ENCODE measurements around the gene AP1G1.
A peak's percentile ranks its signal among the peaks of the same experiment; 100 is the strongest.

The AP1G1 gene

DNA sequence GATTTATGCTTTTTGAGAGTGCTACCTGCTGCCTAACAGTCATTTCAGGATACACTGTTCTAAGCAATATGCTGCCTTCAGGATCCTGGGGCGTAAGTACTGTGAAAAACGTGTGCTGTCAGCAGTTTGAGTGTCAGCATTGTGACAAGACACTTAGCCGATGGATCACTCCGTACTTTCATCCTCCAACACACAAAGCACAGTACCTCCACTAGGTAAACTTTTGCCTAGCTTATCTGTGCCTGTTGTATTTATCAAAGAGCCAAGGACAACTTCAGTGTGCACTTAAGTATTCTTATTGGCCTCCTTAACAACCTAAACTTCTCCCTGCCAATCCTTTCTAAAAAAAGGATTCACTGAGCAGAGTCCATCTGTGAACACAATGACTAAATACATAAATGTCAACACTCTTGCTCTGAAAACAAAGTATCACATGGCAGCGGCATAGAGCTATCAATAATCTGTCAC is 50.3 kb downstream of the AP1G1 start:
- DNase-seq (ENCODE audit: low read depth in 2 of 2, low spot score in 1 of 2): no peak

DNA sequence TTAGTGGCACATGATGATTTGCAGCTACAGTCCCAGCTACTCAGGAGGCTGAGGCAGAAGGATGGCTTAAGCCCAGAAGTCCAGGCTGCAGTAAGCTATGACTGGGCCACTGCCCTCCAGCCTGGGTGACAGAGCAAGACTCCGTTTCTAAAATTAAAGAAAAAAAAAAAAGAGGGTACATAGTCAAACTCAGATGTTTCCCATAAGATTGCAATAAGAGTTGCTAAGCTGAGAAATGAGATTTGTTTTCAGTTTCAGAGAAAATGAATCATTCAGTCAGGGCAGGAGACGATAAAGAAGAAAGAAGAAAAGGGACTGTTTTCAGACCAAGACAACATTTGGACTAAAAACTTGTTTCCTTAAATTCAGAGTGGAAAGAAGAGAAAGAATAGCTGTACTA is 54.0 kb downstream of the AP1G1 start:
- DNase-seq (ENCODE audit: low read depth in 2 of 2, low spot score in 1 of 2): no peak

DNA sequence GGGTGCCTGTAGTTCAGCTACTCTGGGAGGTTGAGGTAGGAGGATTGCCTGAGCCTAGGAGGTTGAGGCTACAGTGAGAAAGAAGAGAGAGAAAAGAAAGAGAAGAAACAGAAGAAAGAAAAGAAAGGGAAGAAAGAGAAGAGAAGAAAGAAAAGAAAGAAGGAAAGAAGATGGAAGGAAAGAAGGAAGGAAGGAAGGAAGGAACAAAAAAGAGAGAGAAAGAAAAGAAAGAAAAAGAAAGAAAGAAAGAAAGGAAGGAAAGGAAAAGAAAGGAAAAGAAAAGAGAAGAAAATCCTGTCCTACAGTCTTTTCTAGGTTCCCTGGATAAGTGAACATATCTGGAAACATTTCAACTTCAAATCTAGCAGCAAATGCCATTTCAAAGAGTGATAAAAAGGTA is 54.5 kb downstream of the AP1G1 start:
- DNase-seq (ENCODE audit: low read depth in 2 of 2, low spot score in 1 of 2): no peak

DNA sequence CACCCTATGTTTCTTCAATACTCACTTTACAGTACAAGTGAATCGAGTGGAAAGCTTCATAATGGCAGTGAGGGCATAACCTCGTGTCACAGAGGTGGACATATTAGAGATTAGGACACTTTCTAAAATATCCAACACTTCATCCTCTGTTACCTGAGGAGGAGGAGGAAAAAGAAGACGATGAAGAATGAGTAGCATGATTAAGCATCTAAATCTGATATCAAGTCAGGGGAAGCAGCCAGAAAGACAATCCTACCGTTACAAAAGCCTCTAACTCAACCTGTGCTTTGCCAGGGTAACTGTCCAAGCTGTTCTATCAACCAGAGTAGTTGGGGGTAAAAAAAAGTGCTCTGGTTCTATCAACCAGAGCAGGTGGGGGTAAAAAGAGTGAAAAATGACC is 60.4 kb downstream of the AP1G1 start:
- DNase-seq (ENCODE audit: low read depth in 2 of 2, low spot score in 1 of 2): no peak

DNA sequence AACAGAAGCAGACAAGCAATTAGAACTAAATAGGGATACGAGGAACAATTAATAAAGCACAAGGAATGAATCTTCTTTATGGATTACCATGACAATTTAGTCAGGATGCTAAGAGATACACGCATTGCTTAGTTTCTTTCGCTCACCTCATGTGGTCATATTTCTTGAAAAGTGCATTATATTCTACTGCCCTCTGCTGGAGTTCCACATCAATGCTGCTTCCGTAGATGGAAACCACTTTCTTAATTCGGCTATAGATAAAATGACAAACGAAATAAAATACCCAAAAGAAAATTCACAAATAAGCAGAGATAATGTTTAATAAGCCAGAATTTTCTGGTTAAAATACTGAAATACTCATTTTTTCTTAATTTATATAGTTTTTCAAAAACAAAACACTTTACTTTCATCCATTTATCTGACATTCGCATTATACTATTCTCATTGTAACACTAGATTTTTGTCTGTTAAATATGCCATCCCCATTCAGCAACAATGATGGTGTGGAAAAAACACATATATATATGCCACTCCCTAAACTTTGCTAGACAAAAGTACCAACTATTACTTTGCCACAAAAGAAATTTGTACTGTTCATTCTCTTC is 62.1 kb downstream of the AP1G1 start:
- DNase-seq (ENCODE audit: low read depth in 2 of 2, low spot score in 1 of 2): no peak

DNA sequence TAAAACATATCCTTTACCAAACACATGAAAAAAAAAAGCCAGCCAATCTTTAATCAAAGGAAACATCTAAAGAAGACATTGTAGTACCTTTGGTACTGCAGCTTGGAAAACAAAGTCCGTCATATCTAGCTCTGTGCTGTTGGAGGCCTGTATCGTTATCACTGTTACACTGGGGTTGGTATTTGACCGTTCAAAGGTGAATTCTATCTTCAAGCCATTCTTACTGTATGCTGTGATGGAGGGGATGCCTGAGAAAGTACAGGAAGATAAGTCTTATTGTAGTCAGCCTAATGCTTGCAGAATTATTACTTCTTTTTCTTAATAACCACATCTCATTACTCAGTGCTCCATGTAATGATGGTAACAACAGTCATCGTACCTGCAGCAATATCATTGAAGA is 69.8 kb downstream of the AP1G1 start:
- DNase-seq (ENCODE audit: low read depth in 2 of 2, low spot score in 1 of 2): no peak

DNA sequence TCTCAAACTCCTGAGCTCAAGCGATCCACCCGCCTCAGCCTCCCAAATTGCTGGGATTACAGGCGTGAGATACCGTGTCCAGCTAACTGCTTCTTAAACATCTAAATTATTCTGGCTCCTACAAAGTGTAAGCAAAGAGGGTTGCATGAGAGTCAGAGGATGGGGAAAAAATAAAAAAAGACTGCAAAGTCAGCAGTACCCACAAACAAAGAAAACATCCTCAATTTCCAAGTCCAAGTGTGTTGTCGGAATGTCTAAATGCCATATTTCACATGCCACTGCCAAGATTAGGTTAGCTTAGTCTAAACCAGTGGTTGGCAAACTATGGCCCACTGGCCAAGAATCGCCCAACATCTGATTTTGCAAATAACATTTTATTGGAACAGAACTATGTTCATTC is 71.1 kb downstream of the AP1G1 start:
- DNase-seq (ENCODE audit: low read depth in 2 of 2, low spot score in 1 of 2): no peak

DNA sequence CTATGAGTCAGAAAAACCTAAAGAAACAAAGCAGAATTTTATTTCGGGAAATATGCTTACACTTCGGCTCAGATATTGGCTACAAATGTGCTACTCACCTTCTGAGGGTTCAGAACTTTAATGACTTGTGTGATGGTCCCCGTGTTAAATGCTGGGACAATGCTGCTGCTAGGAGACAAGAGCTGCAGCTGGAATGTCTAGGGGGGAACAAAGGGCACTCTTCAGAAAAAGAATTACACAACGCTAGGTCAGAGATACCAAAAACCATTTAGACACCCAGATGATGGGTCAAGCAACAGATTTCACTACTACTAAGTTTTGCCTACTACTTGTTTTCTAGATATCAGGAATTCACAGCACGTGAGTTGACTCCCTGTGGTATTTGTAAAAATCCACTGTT is 74.1 kb downstream of the AP1G1 start:
- no peak for DNase-seq (ENCODE audit: low read depth in 2 of 2, low spot score in 1 of 2)

DNA sequence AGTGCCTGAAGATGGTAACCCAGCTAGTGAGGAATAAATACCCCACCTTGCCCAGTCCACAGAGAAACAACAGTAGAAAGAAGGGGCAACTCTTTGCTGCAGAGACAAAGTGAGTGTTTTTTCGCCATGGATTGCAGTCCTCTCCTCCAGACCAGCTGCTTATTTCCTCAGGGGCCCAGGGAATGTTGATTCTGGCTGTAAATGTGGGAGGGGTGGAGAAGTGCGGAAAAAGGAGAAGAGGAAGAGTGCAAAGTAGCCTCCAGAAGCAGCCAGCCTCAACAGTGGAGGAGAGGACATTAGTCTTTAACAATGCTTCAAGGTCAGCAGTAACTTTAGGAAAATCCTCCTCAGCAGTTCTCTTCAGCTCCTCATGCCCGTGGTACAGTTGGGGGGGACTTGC is 76.0 kb downstream of the AP1G1 start:
- no peak for DNase-seq (ENCODE audit: low read depth in 2 of 2, low spot score in 1 of 2)

DNA sequence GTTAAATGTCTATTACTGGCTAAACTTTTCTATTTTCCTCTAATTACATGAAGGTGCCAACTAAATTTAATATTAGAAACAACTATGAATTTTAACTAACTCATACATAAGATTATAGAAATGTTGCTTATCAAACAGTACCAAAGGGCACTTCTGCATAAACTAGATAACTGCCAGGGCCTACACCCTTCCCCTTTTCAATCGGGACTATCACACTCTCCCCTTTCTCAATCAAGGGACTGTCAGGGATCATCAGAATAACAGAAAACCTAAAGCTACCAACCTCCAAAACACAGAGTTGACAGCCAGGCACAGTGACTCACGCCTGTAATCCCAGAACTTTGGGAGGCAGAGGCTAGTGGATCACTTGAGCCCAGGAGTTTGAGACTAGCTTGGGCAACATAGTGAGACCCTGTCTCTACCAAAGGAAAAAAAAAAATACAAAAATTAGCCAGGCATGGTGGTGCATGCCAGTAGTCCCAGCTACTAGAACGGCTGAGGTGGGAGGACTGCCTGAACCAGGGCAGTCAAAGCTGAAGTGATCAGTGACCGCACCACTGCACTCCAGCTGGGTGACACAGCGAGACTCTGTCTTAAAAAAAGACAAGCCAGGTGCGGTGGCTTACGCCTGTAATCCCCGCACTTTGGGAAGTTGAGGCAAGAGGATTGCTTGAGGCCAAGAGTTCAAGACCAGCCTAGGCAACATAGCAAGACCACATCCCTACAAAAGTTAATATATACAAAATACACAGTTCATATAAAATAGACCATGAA is 80.9 kb downstream of the AP1G1 start:
- no peak for DNase-seq (ENCODE audit: low read depth in 2 of 2, low spot score in 1 of 2)

DNA sequence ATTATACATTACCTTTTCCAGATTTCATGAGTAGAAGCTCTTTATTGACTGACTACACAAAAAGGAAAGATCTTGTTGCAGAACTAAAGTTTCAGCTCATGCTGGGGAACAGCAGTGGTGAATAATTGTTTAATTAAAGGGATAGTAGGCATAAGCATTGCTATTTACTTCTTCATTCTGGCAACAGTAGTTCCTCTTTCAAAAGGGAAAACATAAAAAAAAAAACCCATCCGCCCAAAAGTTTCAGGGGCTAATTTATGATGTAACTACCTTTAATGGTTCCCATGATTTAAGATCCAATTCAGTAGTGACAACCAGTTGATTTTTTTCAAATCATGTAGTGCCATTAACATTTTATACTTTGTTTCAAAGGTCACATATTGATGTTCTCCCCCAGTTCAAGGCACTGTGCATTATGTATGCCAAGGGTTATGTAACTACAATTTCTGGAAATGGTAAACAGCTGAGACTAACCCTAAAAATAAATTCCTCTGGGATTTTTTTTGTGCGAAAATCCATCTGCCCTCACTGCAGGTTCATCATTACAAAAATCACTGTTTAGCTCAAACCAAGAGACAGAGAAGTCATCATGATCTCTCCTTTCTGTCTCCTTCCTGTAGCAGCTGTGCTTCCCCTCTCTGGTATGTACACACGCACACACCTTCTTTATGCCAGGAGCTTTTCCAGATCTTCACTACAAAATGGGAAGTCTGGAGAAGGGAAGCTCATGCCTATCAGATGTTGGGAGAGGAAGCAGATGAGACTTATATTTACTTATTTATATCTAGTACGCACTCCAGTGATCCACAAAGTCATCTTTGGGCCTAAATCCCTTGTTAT is 81.9 kb downstream of the AP1G1 start:
- no peak for DNase-seq (ENCODE audit: low read depth in 2 of 2, low spot score in 1 of 2)

DNA sequence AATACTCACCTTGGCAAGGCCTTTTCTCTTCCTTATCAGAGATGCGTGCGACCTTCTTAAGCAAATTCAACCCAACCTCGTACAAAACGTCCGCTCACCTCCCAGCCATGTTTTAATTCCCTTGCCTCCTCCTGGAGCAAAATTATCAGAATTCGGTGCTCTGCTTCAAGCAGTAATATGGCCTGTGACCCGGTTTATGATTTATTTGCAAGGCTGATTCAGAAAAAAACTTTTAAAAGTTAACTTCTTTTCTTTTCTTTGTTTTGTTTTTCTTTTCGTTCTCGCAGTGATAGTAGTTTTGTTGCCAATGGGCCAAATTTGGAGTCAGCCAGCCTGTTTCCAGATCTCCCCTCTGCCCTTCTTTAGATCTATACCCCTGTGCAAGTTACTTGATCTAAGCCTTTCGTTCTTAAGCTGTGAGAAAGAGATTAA is 84.3 kb downstream of the AP1G1 start, which contains the start of gene PHLPP2:
Gene PHLPP2, minus strand, starts transcription at position 382 of the 432 bp plus-strand sequence. CDS start 9,906 bp downstream, outside the sequence.
- no peak for DNase-seq (ENCODE audit: low read depth in 2 of 2, low spot score in 1 of 2)

DNA sequence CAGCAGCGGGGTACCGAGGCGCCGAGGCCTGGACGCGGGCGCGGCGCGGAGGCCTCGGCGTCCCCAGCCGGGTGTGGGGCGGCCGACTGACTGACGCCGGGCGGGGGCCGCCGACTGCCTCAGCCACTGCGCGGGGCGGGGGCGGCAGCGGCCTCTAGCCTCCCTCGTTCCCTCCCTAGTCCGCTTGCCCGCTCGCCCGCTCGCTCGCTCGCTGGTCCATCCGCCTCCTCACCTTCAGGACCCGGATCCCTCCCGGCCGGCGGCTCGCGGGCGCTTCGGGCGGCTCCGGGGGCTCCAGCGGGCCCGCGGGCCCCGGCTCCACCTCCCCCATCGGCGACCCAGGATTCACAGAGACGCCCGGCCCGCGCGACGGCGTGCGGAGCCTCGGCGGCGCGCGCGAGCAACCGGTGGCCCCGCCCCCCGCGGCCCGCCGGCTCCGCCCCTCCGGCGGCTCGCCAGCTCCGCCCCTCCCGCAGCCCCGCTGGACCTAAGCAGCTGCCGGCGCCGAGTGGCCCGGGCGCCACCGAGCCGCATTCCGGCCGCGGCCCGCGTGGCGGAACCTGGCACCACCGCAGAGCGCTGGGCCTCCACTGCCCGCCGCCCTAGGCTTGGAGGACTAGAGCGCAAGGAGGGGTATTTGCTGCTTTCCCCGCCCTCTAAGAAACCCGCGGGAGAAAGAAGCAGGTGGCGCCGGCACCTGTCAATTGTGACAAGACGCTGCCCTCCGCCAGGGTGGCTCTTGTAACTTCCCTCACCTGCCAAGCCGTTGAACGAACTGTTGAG is 84.9 kb downstream of the AP1G1 start:
- peak; percentile 41 to 61 for DNase-seq (ENCODE audit: low read depth in 2 of 2, low spot score in 1 of 2)

DNA sequence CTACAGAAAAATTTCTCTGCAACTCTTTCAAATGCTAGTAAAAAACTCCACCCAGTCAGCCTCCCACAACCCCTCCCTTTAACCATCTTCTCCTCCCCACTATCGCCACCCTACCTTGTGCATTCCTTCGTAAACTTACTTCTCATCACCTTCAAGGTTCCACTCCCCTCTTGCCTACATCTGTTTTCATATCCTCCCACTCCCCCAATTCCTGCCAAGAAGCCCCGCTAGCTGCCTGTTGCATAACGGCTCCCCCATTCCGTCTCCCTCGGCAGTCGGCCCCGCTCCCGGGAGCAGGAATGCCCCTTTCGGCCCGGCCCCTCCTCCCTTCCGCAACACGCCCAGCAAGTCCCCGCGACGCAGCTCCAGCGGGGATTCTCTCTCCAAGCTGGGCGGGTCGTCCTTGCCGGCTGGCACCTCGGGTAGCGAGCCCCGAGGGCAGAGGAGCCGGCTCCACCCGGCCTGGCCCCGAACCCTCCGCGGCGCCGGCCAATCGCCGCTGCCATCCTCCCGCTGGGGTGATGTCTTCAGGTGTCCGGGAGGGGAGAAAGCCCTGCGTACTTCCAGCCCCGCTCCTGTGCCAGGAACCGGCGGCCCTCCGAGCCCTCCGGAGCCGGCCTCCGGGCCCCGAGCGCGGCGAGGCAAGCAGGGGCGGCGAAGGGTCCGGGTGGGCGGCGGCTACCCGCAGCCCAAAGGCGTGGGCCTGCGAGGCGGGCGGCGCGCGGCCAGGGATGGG is 85.7 kb downstream of the AP1G1 start:
- DNase-seq (ENCODE audit: low read depth in 2 of 2, low spot score in 1 of 2): peak in 1 of 2 donors; percentile 21

DNA sequence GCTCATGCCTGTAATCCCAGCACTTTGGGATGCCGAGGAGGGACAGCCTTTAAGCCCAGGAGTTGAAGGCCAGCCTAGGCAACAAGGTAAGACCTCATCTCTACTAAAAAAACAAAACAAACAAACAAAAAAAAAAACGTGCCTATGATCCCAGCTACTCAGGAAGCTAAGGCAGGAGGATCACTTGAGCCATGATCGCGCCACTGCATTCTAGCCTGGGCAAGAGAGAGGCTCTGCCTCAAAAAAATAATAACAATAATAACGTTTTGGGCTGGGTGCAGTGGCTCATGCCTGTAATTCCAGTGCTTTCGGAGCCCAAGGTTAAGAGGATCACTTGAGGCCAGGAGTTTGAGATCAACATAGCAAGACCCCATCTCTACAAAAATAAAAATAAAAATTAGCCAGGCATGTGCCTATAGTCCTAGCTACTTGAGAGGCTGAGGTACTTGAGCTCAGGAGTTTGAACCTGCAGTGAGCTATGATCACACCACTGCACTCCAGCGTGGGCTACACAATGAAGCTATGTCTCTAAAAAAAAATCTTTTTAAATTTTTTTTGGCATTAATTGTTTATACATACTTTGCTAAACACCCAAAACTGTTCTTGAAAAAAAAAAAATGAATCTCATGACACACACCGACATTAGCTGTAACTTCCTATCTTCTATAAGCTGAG is 87.4 kb downstream of the AP1G1 start:
- DNase-seq (ENCODE audit: low read depth in 2 of 2, low spot score in 1 of 2): no peak

DNA sequence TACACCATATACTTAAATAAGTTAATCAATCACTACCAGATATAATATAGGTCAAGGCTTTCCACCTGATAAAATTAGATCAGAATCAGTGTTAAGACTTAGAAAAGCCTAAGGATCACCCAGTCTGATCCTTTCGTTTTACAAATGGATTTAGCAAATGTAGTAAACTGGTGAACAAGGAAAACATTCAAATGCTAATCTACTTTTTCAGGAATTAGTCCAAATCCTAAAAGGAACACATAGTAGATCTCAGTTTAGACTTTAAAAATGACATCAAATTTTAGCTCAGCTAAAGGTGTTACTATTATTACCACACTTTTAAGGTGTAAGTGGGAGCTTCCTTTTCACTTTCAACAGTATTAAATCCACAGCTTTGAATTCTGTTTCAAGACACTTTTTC is 96.1 kb downstream of the AP1G1 start:
- no peak for DNase-seq (ENCODE audit: low read depth in 2 of 2, low spot score in 1 of 2)

DNA sequence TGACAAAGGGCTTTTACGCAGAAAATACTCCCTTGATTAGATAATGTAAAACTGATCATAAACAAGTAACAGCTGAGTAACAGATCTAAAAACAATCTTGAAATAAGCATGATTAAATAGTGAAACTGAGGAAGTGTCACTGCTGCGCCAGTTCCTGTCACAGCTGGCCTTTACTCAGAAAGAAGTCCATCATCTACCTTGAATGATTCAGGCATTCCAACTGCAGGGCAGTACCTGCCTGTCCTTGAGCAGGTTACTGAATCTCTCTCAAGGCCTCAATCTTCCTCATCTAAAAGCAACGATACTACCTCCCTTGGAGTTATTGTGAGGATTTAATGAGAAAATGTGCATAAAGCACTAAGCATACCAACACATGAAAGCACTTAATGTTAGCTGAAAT is 96.8 kb downstream of the AP1G1 start:
- no peak for DNase-seq (ENCODE audit: low read depth in 2 of 2, low spot score in 1 of 2)

DNA sequence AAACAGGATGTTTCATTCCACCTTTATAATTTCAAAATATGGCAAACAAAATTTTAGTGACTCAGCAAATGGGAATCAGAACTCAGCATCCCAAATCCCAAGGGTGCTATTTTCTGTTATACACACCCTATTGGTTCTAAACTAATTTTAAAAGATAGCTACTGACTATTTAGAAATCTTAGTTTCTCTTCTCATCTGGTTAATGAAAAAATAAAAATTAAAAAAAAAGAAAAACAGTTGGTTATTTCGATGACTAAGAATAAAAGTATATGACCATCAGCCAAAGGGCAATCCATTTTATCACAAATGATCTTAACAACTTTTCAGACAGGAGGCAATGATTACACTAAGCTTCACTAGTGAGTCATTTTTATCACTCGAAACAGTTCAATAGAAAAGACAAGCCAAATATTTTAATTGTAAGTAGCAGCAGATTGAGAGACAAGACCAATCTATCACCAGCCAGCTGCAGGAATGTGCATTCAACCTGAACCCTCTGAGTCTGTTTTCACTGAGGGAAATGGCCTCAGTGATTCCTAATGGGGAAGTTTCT is 99.3 kb downstream of the AP1G1 start:
- DNase-seq (ENCODE audit: low read depth in 2 of 2, low spot score in 1 of 2): no peak

DNA sequence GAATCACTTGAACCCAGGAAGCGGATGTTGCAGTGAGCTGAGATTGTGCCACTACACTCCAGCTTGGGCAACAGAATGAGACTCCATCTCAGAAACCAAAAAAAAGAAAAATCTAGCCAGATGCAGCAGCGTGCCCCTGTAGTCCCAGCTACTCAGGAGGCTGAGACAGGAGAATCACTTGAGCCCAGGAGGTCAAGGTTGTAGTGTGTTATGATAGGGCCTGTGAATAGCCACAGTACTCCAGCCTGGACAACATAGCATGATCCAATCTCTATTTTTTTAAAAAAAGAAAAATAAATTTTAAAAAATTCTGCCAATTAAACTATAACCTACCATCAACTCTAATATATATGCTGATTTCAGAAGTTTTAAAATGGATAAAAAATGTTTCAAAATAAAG is 99.9 kb downstream of the AP1G1 start:
- no peak for DNase-seq (ENCODE audit: low read depth in 2 of 2, low spot score in 1 of 2)

DNA sequence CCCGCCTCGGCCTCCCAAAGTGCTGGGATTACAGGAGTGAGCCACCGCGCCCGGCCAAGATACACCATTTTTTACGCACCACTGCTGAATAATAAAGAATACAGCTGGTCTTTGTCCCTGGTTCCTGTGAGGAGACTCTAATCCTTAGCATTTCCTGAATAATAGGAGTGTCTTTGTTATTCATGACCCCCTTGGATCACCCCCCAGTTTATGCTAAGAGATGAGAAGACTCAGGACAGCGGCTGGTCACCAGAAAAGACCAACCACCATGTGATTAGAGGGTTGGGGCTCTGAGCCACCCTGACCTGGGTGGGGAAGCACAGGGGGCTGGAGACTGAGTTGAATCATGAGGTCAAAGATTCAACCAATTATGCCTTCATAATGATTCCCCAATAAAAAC is 101.4 kb downstream of the AP1G1 start:
- no peak for DNase-seq (ENCODE audit: low read depth in 2 of 2, low spot score in 1 of 2)

Measured in stimulated activated CD8-positive, alpha-beta memory T cell treated with anti-CD3 and anti-CD28 coated beads, Interleukin-4, amount 100 ng/mL, for 1 hour (primary cell).